ENCODE data around the gene RAB5IF. TPM values are rescaled to one million over a fixed set of nuclear protein-coding genes. Genes with fewer than 3 reads are reported as not detected.

The RAB5IF gene
- total and polyA plus RNA-seq, 2 of the 4 experiments (the other 2 are of a cell fraction): 74.0 to 93.1 TPM

- 87% methylated on average over 8 of the region's 17 CpGs; no CpG with 5 or more reads in 1 of the 2 experiments for WGBS, 2 experiments (ENCODE audit: extremely low coverage in 2 of 2, insufficient read length in 1 of 2)
- peak overlapping the region; percentile 78; the same call in 1 of the 2 replicates for H3K23ac ChIP-seq (ENCODE audit: low read depth, low read length)
- TF ChIP-seq NFE2L2 (IDR thresholded peaks at IDR 0.05; ENCODE audit: low read depth, low read length): no peak
- TF ChIP-seq RCOR1 (IDR thresholded peaks at IDR 0.05; ENCODE audit: insufficient replicate concordance, low read length): no peak
- no peak for TF ChIP-seq POLR2A (IDR thresholded peaks at IDR 0.05; ENCODE audit: low read depth, low read length)
- no peak for TF ChIP-seq USF2 (IDR thresholded peaks at IDR 0.05; ENCODE audit: low read depth, low read length)
- TF ChIP-seq CTCF (conservative IDR thresholded peaks at IDR 0.05; ENCODE audit: low read depth, low read length): no peak
- TF ChIP-seq RFX5 (IDR thresholded peaks at IDR 0.05; ENCODE audit: low read depth, low read length): no peak
- 0 out of 2 replicates have a peak overlapping the region, but pooled peaks have one; percentile 20 for H3K9ac ChIP-seq (ENCODE audit: low read depth, low read length)
- DNase-seq (no peak), ATAC-seq (ENCODE audit: low read depth) (no peak)
- CTCF ChIA-PET: interaction anchor here (0.6 kb wide), 1 partner anchor 262 kb away, joined by 3 read pairs; no protein-coding TSS in a partner anchor
- H4K20me1 ChIP-seq (ENCODE audit: insufficient read depth, low read length): peaks cover 20% of the 10 kb centered on the region
- POLR2A ChIA-PET (ENCODE audit: unreplicated experiment): interaction anchor here (0.5 kb wide), 2 partner anchors 21 to 601 kb away, joined by 5 to 6 read pairs; no protein-coding TSS in a partner anchor
- no TSS peak for BruUV-seq (replicated peaks)
- H3K18ac ChIP-seq (ENCODE audit: low read depth, low read length): no peak overlapping the region
- intact Hi-C loops (cut with micrococcal nuclease) (no loop called here), in situ Hi-C loops (cut with MboI; ENCODE audit: low sequenced_read_pairs) (no loop called here), dilution Hi-C loops (cut with HindIII; ENCODE audit: low sequenced_read_pairs, unreplicated experiment) (no loop called here)
- peak overlapping the region; percentile 99 to 100 for H4K8ac ChIP-seq (ENCODE audit: low read depth in 2 of 2, low read length in 2 of 2)
- peak overlapping the region; percentile 87; the same call in 1 of the 2 replicates for H2BK120ac ChIP-seq (ENCODE audit: low read depth, low read length)
- H3K36me3 ChIP-seq (ENCODE audit: control insufficient read depth, insufficient read depth, low read length): no peaks in the 10 kb centered on the region
- no peak overlapping the region for H3K56ac ChIP-seq (ENCODE audit: extremely low read depth, insufficient read depth, low read length)
- peak overlapping the region; percentile 98 for H3K4ac ChIP-seq (ENCODE audit: low read depth, low read length)
- no peak overlapping the region for H3K14ac ChIP-seq (replicated peaks; ENCODE audit: low read depth, low read length)
- no peaks in the 10 kb centered on the region for H3K9me3 ChIP-seq (ENCODE audit: control insufficient read depth, insufficient read depth, low read length)
- peak overlapping the region; percentile 78 for H2AFZ ChIP-seq (replicated peaks; ENCODE audit: low read length, poor library complexity)
- peaks cover 13% of the 10 kb centered on the region for H3K4me1 ChIP-seq (ENCODE audit: control insufficient read depth, insufficient read depth, low read length)
- H3K4me2 ChIP-seq (ENCODE audit: low read depth, low read length): no peak overlapping the region
- no peak overlapping the region; the same call in 1 of the 2 replicates for H2AK5ac ChIP-seq (ENCODE audit: low read depth, low read length)
- H3K27ac ChIP-seq (ENCODE audit: insufficient read depth, low read length): no peak overlapping the region
- H3K9me1 ChIP-seq (ENCODE audit: insufficient read depth, low read length): peaks cover 20% of the 10 kb centered on the region
- no peak overlapping the region for H4K91ac ChIP-seq (ENCODE audit: insufficient read depth, low read depth, low read length)
- H3K27me3 ChIP-seq (ENCODE audit: control insufficient read depth, insufficient read depth, low read length): no peaks in the 10 kb centered on the region
- H2BK5ac ChIP-seq (ENCODE audit: low read depth, low read length, poor library complexity, severe bottlenecking): no peak overlapping the region
- no peak overlapping the region for H2BK15ac ChIP-seq (ENCODE audit: low read depth, low read length)
- peaks cover 16 to 30% of the 10 kb centered on the region in 2 experiments for H3K79me1 ChIP-seq (ENCODE audit: low read depth in 1 of 2, low read length in 2 of 2)
- no peak overlapping the region for H3K4me3 ChIP-seq (ENCODE audit: insufficient read depth, low read depth, low read length)
- peak overlapping the region; percentile 90 for H4K5ac ChIP-seq (ENCODE audit: low read depth, low read length)
- no peak overlapping the region for H2BK20ac ChIP-seq (ENCODE audit: low read depth, low read length)
- H2AK9ac ChIP-seq (replicated peaks; ENCODE audit: low read depth, low read length, poor library complexity): peak overlapping the region; percentile 35
These were observed 33.7 kb upstream of the RAB5IF start for GRCh38 chr20:36571564-36572504.
